Spinal cord (tissue), 10 donors: Measurements from ENCODE around the gene TFPT. TPM values are rescaled to one million over a fixed set of nuclear protein-coding genes. Genes with fewer than 3 reads are reported as not detected.
"Not testable (repeated sequence)": the region's sequence is repeated elsewhere in the genome, so short reads cannot be mapped to it uniquely, and the experiment has no call there.

Experiments used
- DNase-seq, 6 donors: peaks; one replicate each; pipeline versions ENCODE4 v3.0.0 to v3.0.0-alpha.2; 2013 to 2015; ENCODE audit warnings: low spot score in 6 of 6, low read depth in 4 of 6
- H3K27ac ChIP-seq: one replicate; pipeline ENCODE4 v1.5.1; 2013; ENCODE audit warnings: low read depth, low read length, control low read depth
- H3K27me3 ChIP-seq: one replicate; pipeline ENCODE4 v1.6.1; 2013; ENCODE audit warnings: low read length; ENCODE audit not compliant: control insufficient read depth, insufficient read depth
- H3K36me3 ChIP-seq: one replicate; pipeline ENCODE4 v1.6.1; 2013; ENCODE audit warnings: low read length; ENCODE audit not compliant: control insufficient read depth, insufficient read depth
- H3K4me1 ChIP-seq: one replicate; pipeline ENCODE4 v1.6.1; 2013; ENCODE audit warnings: low read length; ENCODE audit not compliant: control insufficient read depth, insufficient read depth
- H3K4me3 ChIP-seq: one replicate; pipeline ENCODE4 v1.5.1; 2013; ENCODE audit warnings: low read depth, low read length, control low read depth
- H3K9me3 ChIP-seq: one replicate; pipeline ENCODE4 v1.6.1; 2013; ENCODE audit warnings: low read length; ENCODE audit not compliant: control insufficient read depth, insufficient read depth
- WGBS: methylation state at CpG from one replicate; pipeline ENCODE4 v1.1.5; 2013; ENCODE audit warnings: missing lambda C conversion rate; ENCODE audit not compliant: insufficient coverage; 5-methylcytosine and 5-hydroxymethylcytosine counted together
- polyA plus RNA-seq, 2 donors: library from polyadenylated mRNA; unstranded; fragments of 120-200 nt; gene quantifications; one replicate each; pipeline ENCODE4 v1.2.1, GENCODE V29; 2013; ENCODE audit not compliant: insufficient read length in 2 of 2
- total RNA-seq, 2 donors: library from RNA; depleted of rRNA in 1 of 2; stranded (reverse); fragments of 120-200 nt in 1 of 2; fragments of >200 nt in 1 of 2; gene quantifications; one replicate each; pipeline versions ENCODE4 v1.2.3 to v1.2.4, GENCODE V29; 2013 to 2014
- donor health status: healthy.

Gene TFPT
- total and polyA plus RNA-seq, 4 donors, result 8.4 to 34.5 (median 24.3) TPM

DNA sequence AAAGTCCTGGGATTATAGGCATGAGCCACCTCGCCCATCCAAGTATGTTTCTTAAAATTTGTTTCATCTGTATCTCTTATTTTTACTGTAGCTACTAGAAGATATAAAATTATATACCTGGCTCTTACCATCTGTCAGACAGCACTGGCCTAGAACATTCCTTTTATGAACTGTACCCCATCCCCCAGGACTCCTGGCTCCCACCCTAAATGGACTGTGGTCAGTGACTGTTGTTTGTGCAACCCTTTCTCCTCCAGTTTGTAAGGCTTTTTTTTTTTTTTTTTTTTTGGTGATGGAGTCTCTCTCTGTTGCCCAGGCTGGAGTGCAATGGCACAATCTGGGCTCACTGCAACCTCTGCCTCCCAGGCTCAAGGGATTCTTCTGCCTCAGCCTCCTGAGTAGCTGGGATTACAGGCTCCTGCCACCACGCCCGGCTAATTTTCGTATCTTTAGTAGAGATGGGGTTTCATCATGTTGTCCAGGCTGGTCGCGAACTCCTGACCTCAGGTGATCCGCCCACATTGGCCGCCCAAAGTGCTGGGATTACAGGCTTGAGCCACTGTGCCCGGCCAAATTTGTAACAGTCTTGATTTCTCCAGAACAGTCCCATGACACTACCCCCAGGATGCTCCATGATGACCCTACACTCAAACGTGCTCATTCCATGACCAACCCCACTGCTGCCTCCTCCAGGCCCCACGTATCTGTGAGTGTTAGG is 10.3 kb downstream of the TFPT start:
- Histone ChIP-seq H3K4me1 (peaks cover 18% of the 10 kb centered on the region), H3K4me3 (no peak overlapping the region), H3K9me3 (no peaks in the 10 kb centered on the region), H3K36me3 (peaks cover 58% of the 10 kb centered on the region), H3K27ac (no peak overlapping the region), H3K27me3 (no peaks in the 10 kb centered on the region)
- DNase-seq, result no peak
- 95% methylated on average over 10 of the region's 11 CpGs for WGBS

DNA sequence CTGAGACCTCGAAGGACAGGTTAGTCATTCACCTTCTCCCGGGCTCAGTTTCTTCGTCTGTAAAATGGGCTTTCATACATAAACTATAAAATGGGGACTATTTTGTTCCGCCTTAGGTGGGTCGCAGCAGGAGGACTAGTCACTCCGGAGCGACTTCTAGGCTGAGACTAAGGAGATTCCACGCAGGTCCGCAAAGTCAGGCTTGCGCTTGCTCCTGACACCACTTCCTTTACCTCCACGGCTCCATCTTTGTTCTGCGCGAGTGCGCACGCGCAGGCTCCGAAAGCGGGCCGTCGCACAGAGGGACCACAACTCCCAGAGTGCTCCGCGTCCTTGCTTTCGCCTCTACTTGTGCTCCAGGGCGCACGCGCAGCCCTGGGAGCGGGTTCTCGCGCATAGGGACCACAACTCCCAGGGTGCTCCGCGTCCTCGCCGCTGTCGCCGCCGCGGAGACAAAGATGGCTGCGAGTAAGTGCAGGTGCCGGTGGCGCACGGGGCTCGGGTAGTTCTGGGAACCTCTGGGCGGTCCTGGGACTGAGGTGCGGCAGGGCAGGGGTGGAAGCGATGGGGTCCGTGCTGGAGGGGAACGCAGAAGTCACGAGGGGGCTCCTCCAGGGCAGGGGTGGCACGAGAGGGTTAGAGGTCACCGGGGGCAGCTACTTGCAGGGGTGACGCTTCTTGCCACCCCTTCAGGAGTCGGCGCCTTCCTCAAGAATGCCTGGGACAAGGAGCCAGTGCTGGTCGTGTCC is 12.9 kb downstream of the TFPT start, which contains the start of gene NDUFA3:
NDUFA3 (plus strand) TSS at position 435 of the 749 bp plus-strand sequence; CDS start at position 459, 24 bp downstream.
- peaks cover 33% of the 10 kb centered on the region for H3K36me3 ChIP-seq
- H3K9me3 ChIP-seq, result no peaks in the 10 kb centered on the region
- under 1% methylated on average over 51 of the region's 54 CpGs for WGBS
- H3K27ac ChIP-seq, result no peak within 1 kb of the TSS
- DNase-seq, result peak; percentile 94 to 100 (median 97)
- H3K4me3 ChIP-seq, result peak within 1 kb of the TSS; percentile 87
- peaks cover 2% of the 10 kb centered on the region for H3K27me3 ChIP-seq
- peaks cover 18% of the 10 kb centered on the region for H3K4me1 ChIP-seq

DNA sequence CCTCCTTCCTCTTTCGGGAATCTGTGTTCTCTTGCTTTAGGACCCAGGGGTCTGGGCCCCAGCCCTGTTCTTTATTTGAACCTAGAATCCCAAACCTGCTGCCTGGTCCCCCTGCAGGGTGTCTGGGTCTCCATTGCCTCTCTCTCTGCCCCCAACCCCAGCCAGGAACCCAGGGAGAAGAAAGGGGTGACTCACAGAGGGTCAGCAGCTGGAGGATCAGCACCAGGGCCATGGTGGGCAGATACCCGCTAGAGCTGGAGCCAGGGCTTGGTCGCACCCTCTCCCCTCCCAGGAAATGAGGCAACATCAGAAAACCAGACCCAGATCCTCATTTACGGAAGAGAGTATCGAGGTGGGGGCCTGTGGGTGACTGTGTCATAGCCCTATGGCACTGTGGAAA is 14.9 kb downstream of the TFPT start, which contains the start of gene OSCAR:
OSCAR (minus strand) TSS at position 243 of the 400 bp plus-strand sequence; CDS start at position 232, 11 bp downstream.
- Histone ChIP-seq H3K4me3 (no peak within 1 kb of the TSS), H3K4me1 (peaks cover 26% of the 10 kb centered on the region), H3K27me3 (peaks cover 15% of the 10 kb centered on the region), H3K9me3 (no peaks in the 10 kb centered on the region), H3K36me3 (peaks cover 12% of the 10 kb centered on the region), H3K27ac (no peak within 1 kb of the TSS)
- 79% methylated on average over 2 of the region's 5 CpGs for WGBS
- DNase-seq, result no peak

DNA sequence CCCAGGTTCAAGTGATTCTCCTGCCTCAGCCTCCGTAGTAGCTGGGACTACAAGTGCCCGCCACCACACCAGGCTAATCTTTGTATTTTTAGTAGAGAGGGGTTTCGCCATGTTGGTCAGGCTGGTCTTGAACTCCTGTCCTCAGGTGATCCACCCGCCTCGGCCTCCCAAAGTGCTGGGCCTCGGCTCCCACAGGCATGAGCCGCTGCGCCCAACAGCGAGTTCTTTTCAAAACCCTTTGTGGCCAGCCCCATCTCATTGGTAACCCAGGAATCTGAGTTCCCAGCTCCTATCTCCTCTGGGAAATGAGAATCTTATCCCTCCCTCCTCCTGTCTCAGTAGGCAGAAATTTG is 15.6 kb downstream of the TFPT start:
- H3K27ac ChIP-seq, H3K36me3 ChIP-seq, H3K9me3 ChIP-seq, DNase-seq, H3K4me3 ChIP-seq: not testable (repeated sequence)
- 83% methylated on average over 9 of the region's 9 CpGs for WGBS
- peaks cover 31% of the 10 kb centered on the region for H3K4me1 ChIP-seq
- H3K27me3 ChIP-seq, result peaks cover 21% of the 10 kb centered on the region

DNA sequence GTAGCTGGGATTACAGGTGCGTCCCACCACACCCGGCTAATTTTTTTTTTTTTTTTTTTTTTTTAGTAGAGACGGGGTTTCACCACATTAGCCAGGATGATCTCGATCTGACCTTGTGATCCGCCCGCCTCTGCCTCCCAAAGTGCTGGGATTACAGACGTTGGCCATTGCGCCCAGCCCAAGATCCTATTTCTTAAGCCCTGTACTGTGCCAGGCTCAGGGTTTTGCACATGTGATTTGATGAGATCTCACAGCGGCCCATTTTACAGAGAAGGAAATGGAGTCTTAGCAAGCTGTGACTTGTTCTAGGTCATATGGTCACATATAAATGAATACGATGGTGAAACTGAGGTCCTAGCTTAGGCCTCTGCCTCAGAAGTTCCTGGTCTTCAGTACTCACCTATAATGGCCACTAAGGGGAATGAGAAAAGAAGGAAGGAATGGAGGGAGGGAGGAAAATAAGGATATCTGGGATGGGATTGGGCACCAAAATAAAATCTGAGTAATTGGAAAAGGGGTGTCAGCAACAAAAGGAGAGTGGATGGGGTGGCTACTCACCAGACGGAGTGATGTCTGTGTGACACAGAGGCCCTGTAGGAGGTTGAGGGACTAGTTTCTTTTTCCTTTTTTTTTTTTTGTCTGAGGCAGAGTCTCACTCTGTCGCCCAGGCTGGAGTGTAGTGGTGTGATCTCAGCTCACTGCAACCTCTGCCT is 16.1 kb downstream of the TFPT start:
- Histone ChIP-seq H3K27ac (no peak overlapping the region), H3K36me3 (peaks cover 2% of the 10 kb centered on the region), H3K4me1 (peaks cover 30% of the 10 kb centered on the region), H3K27me3 (peaks cover 21% of the 10 kb centered on the region), H3K4me3 (no peak overlapping the region), H3K9me3 (no peaks in the 10 kb centered on the region)
- 86% methylated on average over 7 of the region's 12 CpGs for WGBS
- no peak for DNase-seq

DNA sequence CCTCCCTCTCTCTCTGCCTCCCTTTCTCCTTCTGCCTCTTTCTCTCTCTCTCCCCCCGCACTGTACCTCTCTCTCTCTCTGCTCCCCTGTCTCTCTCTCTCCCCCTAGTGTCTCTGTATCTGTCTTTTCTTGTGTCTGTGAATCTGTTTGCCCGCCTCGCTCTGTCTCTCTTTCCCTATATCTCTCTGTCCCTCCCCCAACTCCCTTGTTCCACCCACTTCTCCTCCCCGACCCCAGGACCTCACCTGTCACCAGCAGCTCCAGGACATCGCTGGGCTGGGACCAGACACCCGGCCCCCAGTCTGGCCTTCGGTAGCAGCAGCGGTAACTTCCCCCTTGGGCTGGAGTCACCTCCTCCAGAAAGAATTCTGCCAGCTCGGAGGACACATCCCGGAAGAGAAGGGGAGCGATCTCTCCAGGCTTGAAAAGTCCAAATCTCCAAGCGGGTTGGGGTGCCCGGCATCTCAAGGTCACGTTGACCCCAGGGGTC is 18.8 kb downstream of the TFPT start:
- Histone ChIP-seq H3K4me3 (no peak overlapping the region), H3K9me3 (no peaks in the 10 kb centered on the region), H3K4me1 (peaks cover 13% of the 10 kb centered on the region), H3K27ac (no peak overlapping the region), H3K27me3 (peaks cover 21% of the 10 kb centered on the region), H3K36me3 (no peaks in the 10 kb centered on the region)
- peak in 1 of 6 donors; percentile 13 for DNase-seq
- 13% methylated on average over 13 of the region's 14 CpGs for WGBS

DNA sequence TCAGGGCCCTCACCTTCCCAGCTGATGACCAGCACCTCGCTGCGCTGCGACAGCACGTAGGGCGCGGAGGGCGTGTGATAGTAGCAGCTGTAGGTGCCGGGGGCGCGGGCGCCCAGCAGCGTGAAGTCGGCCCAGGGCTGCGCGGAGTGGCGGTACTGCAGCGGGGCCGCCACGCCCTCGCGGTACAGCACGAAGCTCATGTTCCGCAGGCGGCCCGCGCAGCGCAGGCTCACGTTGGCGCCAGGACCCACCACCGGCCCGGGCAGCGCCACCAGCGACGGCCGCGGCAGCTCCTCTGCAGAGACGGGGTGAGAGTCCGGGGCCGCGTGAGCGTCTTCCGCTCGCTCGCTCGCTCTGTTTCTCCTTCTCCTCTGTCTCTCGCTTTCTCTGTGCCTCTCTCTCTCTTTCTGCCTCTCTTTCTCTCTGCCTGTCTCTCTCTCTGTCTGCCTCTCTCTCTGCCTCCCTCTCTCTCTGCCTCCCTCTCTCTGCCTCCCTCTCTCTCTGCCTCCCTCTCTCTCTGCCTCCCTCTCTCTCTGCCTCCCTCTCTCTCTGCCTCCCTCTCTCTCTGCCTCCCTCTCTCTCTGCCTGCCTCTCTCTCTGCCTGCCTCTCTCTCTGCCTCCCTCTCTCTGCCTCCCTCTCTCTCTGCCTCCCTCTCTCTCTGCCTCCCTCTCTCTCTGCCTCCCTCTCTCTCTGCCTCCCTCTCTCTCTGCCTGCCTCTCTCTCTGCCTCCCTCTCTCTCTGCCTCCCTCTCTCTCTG is 19.4 kb downstream of the TFPT start:
- not testable (repeated sequence) for H3K9me3 ChIP-seq, H3K4me3 ChIP-seq, H3K27ac ChIP-seq, H3K36me3 ChIP-seq
- H3K4me1 ChIP-seq, result peaks cover 13% of the 10 kb centered on the region
- peak in 2 of 6 donors; percentile 59 to 60 for DNase-seq
- H3K27me3 ChIP-seq, result peaks cover 21% of the 10 kb centered on the region
- 0% methylated on average over 46 of the region's 46 CpGs for WGBS

DNA sequence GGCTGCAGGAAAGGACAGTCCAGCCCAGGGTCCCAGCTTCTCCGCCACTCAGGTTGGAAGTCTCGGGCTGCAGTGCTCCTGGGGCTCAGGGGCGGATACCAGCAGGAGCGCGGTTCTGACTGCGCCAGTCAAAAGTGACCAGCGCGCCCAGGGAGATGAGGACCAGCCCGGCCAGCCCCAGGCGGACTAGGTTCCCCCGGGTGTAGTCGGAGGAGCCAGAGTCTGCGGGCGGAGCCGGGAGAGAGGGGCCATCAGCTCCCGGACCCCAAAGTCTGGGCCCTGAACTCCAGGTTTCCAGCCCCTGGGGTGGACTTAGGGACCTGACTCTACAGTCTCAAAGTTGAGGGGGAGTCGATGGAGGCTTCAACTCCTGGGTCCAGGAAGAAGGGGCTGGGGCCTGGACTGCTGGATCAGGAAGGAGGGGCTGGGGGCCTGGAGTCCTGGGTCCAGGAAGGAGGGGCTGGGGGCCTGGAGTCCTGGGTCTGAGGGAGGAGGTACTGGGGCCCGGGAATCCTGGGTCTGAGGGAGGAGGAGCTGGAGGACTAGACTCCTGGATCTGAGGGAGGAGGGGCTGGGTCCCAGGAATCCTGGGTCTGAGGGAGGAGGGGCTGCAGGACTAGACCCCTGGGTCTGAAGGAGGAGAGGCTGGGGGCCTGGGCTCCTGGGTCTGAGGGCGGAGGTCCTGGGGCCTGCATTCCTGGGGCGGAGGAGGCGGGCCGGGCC is 20.2 kb downstream of the TFPT start:
- Histone ChIP-seq H3K27ac (no peak overlapping the region), H3K4me1 (peaks cover 13% of the 10 kb centered on the region), H3K36me3 (no peaks in the 10 kb centered on the region), H3K9me3 (no peaks in the 10 kb centered on the region), H3K27me3 (peaks cover 21% of the 10 kb centered on the region), H3K4me3 (no peak overlapping the region)
- no peak for DNase-seq
- WGBS, result 70% methylated on average over 21 of the region's 22 CpGs
